T-helper 17 cell (primary cell): Measurements from ENCODE around the gene DEFB116. TPM values are rescaled to one million over a fixed set of nuclear protein-coding genes. Genes with fewer than 3 reads are reported as not detected.
"Not testable (repeated sequence)": the region's sequence is repeated elsewhere in the genome, so short reads cannot be mapped to it uniquely, and the experiment has no call there.

ENCODE experiments used
- ATAC-seq: fragments of 150-1000 bp; cut with Tn5 transposase; 2 replicates; pipeline ENCODE4 v1.10.0; 2021; ENCODE audit warnings: mild to moderate bottlenecking, moderate library complexity
- DNase-seq, 3 donors: peaks; one replicate each; pipeline versions ENCODE4 v3.0.0 to v3.0.0-alpha.2; 2020 to 2021
- H3K9me3 ChIP-seq: one replicate; pipeline ENCODE4 v1.7.0; 2013; ENCODE audit warnings: low read length, mild to moderate bottlenecking; ENCODE audit not compliant: control insufficient read depth, poor library complexity, severe bottlenecking
- H3K27ac Mint-ChIP-seq: one replicate; pipeline ENCODE4 v1.8.0; 2022; ENCODE audit warnings: mild to moderate bottlenecking, moderate library complexity, mixed read lengths
- H3K27me3 Mint-ChIP-seq: one replicate; pipeline ENCODE4 v1.8.0; 2022; ENCODE audit warnings: mixed read lengths
- H3K36me3 Mint-ChIP-seq: one replicate; pipeline ENCODE4 v1.8.0; 2022; ENCODE audit warnings: low read depth, mixed read lengths
- H3K4me1 Mint-ChIP-seq: one replicate; pipeline ENCODE4 v1.8.0; 2022; ENCODE audit warnings: mild to moderate bottlenecking, mixed read lengths
- H3K4me3 Mint-ChIP-seq: one replicate; pipeline ENCODE4 v1.8.0; 2022; ENCODE audit warnings: mild to moderate bottlenecking, moderate library complexity, mixed read lengths
- total RNA-seq, 4 donors: library from RNA in 2 of 4; stranded (reverse) in 2 of 4; gene quantifications; one replicate each; pipeline ENCODE4 v1.2.3 and lab custom pipeline; 2022 to 2026

The DEFB116 gene, protein sequence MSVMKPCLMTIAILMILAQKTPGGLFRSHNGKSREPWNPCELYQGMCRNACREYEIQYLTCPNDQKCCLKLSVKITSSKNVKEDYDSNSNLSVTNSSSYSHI
- total RNA-seq (not detected), total RNA-seq (lab: John Stamatoyannopoulos, UW) (0 reads per million in 2 donors)

DNA sequence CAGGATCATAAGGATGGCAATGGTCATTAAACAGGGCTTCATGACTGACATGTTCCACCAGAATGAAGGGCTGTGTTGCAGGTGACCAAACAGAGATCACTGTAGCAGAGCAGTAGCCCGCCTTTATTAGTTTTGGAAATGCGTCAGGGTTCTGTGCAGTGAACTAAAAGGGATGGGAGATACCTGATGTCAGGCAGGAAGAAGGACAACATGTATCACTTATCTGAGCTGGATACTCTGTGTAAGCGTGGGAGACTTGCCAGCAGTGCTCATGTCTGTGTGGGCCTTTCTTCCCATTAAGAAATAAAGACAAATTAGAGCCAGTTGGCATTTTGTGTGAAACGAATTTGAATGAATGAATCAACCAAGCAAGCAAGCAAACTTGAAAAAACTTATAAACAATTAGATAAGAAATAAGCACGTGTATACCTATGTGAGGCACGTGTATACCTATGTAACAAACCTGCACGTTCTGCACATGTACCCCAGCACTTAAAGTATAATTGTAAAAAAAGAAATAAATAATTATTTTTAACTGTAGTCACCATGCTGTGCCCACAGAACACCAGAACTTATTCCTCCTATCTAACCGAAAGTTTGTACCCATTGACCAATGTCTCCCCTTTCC lies at the start of gene DEFB116:
TSS of gene DEFB116 (minus strand) at position 51 of the 628 bp plus-strand sequence. CDS start at position 51, 0 bp downstream.
- no peaks in the 10 kb centered on the region for H3K27me3 Mint-ChIP-seq
- peaks cover 2% of the 10 kb centered on the region for H3K9me3 ChIP-seq
- no peak within 1 kb of the TSS for H3K27ac Mint-ChIP-seq
- H3K4me1 Mint-ChIP-seq, result no peaks in the 10 kb centered on the region
- DNase-seq (no peak), ATAC-seq (no peak)
- no peak within 1 kb of the TSS for H3K4me3 Mint-ChIP-seq
- no peaks in the 10 kb centered on the region for H3K36me3 Mint-ChIP-seq

DNA sequence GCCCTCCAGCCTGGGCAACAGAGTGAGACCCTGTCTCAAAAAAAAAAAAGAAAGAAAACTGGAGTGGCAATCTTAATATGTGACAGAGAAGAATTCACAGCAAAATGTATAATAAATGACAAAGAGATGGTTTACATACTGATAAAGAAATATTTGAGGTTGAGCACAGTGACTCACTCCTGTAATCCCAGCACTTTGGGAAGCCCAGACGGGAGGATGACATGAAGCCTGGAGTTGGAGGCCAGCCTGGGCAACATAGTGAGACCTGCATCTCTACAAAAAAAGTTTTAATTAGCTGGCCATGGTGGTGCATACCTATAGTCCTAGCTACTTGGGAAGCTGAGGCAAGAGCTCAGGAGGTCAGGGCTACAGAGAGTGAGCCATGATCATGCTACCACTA lies 47.6 kb upstream of the DEFB116 start:
- no peaks in the 10 kb centered on the region for H3K9me3 ChIP-seq
- Mint-ChIP-seq H3K27me3 (peaks cover 17% of the 10 kb centered on the region), H3K36me3 (peaks cover 2% of the 10 kb centered on the region), H3K4me3 (no peak overlapping the region), H3K27ac (no peak overlapping the region), H3K4me1 (no peaks in the 10 kb centered on the region)
- ATAC-seq (no peak), DNase-seq (no peak)

GRCh38 chr20:31341470-31341869 lies 33.1 kb upstream of the DEFB116 start:
- Mint-ChIP-seq H3K27ac (no peak overlapping the region), H3K27me3 (peaks cover 8% of the 10 kb centered on the region), H3K4me3 (no peak overlapping the region), H3K4me1 (no peaks in the 10 kb centered on the region), H3K36me3 (no peaks in the 10 kb centered on the region)
- H3K9me3 ChIP-seq, result no peaks in the 10 kb centered on the region
- ATAC-seq (no peak), DNase-seq (no peak)

DNA sequence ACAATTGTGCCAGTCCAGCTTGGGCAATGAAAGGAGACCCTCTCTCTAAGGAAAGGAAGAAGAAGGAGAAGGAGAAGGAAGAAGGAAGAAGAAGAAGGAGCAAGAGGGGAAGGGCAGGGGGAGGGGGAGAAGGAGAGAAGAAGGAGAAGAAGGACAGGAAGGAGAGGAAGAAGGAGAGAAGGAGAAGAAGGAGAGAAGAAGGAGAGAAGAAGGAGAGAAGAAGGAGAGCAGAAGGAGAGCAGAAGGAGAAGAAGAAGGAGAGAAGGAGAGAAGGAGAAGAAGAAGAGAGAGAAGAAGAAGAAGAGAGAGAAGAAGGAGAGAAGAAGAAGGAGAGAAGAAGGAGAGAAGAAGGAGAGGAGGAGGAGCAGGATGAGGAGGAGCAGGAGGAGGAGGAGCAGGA lies 22.5 kb upstream of the DEFB116 start:
- Mint-ChIP-seq H3K4me3 (no peak overlapping the region), H3K27ac (no peak overlapping the region), H3K4me1 (no peaks in the 10 kb centered on the region), H3K36me3 (no peaks in the 10 kb centered on the region), H3K27me3 (no peaks in the 10 kb centered on the region)
- ATAC-seq, result no peak
- no peaks in the 10 kb centered on the region for H3K9me3 ChIP-seq
- DNase-seq, result no peak

DNA sequence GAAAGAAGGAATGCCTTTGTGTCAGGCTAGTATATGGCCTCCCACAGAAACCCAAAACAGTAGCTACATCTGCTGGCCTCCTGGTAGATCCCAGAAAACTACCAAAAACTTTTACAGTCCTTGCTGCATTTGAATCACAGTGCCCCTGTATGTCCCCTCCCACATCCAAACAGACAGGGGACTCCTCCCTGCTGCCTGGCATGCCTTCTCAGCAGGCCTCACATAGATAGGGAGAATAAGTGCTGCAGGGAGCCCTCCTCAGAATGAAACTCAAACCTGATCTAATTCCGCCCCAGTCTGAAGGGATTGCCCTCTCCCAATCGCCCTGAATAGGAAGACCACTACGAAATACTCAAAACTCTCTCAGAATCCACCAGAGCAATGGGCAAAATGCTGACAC lies 14.1 kb upstream of the DEFB116 start:
- ATAC-seq, result no peak
- no peak overlapping the region for H3K27ac Mint-ChIP-seq
- H3K4me3 Mint-ChIP-seq, result no peak overlapping the region
- no peak for DNase-seq
- H3K9me3 ChIP-seq, result no peaks in the 10 kb centered on the region
- H3K27me3 Mint-ChIP-seq, result no peaks in the 10 kb centered on the region
- no peaks in the 10 kb centered on the region for H3K4me1 Mint-ChIP-seq
- peaks cover 3% of the 10 kb centered on the region for H3K36me3 Mint-ChIP-seq

GRCh38 chr20:31284964-31285363 lies 23.4 kb downstream of the DEFB116 start:
- H3K36me3 Mint-ChIP-seq, H3K9me3 ChIP-seq, H3K27me3 Mint-ChIP-seq, H3K4me3 Mint-ChIP-seq, ATAC-seq, DNase-seq, H3K4me1 Mint-ChIP-seq, H3K27ac Mint-ChIP-seq: not testable (repeated sequence)

DNA sequence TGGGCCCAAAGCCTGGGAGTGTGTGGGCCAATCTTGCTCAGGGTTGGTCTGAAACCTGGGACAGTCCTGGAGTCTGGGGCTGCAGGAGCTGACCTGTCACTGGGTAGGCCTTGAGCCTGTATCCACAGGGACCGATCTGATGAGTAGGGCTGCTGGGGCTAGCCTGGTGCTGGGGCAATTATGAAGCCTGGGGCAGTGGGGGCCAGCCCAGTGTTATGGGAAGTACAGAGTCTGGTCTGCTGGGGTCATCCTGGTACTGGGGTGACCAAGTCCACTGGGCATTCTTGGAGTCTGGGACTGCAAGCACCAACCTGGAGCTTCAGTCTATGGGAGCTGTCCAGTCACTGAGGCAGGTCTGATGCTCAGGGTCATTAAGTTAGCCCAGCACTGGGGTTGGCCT lies 30.2 kb downstream of the DEFB116 start:
- Mint-ChIP-seq H3K27me3 (no peaks in the 10 kb centered on the region), H3K4me1 (no peaks in the 10 kb centered on the region), H3K4me3 (no peak overlapping the region)

GRCh38 chr20:31274441-31274840 lies 33.9 kb downstream of the DEFB116 start:
- no peaks in the 10 kb centered on the region for H3K36me3 Mint-ChIP-seq

More for the DNA sequence above, 30.2 kb downstream of the DEFB116 start:
- no peak for DNase-seq
- ATAC-seq, result no peak
- no peaks in the 10 kb centered on the region for H3K36me3 Mint-ChIP-seq
- H3K27ac Mint-ChIP-seq, result no peak overlapping the region
- no peaks in the 10 kb centered on the region for H3K9me3 ChIP-seq

DNA sequence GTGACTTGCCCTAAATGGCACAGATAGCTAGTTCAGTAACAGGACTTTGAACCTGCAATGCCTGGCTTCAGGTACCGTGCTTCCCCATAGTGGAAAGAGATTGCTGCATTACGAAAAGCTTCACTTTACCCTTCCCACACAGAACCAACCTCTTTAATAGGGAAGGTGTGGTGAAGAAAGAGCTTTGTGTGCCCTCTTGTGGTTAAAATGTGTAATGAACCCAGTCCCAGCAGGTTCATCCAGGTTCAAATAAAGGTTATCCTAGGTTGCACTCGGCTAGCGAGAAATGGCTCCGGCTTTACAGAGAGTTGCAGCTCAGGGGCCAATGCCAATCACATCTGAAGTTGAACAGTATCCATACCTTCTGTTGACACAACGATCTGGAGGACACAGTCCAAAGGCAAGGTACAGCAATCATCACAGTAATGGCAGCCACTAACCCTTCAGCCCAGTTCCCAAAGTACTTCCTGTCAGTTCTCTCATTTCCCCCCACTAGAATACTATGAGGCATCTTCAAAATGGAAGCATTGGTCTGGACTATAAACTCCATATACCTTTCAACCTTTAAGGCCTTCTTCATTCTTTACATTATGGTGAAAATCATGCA lies 48.0 kb downstream of the DEFB116 start:
- DNase-seq, result no peak
- Mint-ChIP-seq H3K36me3 (no peaks in the 10 kb centered on the region), H3K4me3 (no peak overlapping the region), H3K4me1 (no peaks in the 10 kb centered on the region), H3K27me3 (no peaks in the 10 kb centered on the region), H3K27ac (no peak overlapping the region)
- H3K9me3 ChIP-seq, result peaks cover 3% of the 10 kb centered on the region
- no peak for ATAC-seq

More at GRCh38 chr20:31274441-31274840, 33.9 kb downstream of the DEFB116 start:
- peaks cover 4% of the 10 kb centered on the region for H3K9me3 ChIP-seq
- no peak overlapping the region for H3K27ac Mint-ChIP-seq
- ATAC-seq, result no peak
- no peaks in the 10 kb centered on the region for H3K4me1 Mint-ChIP-seq
- H3K4me3 Mint-ChIP-seq, result no peak overlapping the region
- DNase-seq, result no peak
- H3K27me3 Mint-ChIP-seq, result no peaks in the 10 kb centered on the region

DNA sequence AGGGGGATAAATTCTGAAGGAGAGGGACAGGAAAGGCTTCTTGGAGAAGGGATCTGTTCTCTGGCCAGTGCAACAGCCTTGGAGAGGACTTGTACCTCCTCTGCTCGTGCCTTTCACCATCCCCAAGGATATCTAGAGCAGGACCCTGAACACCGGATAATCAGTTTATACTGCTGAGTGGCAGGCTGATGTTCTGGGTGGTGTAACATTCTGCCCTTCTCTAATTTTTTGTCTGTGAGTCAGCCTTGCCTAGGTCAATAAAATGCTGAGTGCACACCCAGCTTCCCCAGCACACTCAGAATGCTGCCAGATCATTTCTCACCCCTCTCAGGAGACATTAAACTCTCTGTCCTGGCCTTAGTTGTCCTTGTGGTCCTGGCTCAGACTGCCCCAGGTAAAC lies 51.0 kb downstream of the DEFB116 start, which contains the start of gene DEFB115:
TSS of gene DEFB115 (plus strand) at position 301 of the 400 bp plus-strand sequence. CDS start at position 301, 0 bp downstream.
- Mint-ChIP-seq H3K27me3 (no peaks in the 10 kb centered on the region), H3K27ac (no peak within 1 kb of the TSS), H3K4me3 (no peak within 1 kb of the TSS), H3K36me3 (no peaks in the 10 kb centered on the region), H3K4me1 (no peaks in the 10 kb centered on the region)
- ATAC-seq, result no peak
- DNase-seq, result no peak
- H3K9me3 ChIP-seq, result peaks cover 3% of the 10 kb centered on the region

- ATAC-seq (no peak), DNase-seq (no peak)
- H3K36me3 Mint-ChIP-seq, result no peaks in the 10 kb centered on the region
- no peak overlapping the region for H3K27ac Mint-ChIP-seq
- no peak overlapping the region for H3K4me3 Mint-ChIP-seq
- peaks cover 3% of the 10 kb centered on the region for H3K9me3 ChIP-seq
- H3K27me3 Mint-ChIP-seq, result no peaks in the 10 kb centered on the region
- H3K4me1 Mint-ChIP-seq, result no peaks in the 10 kb centered on the region
Measured at GRCh38 chr20:31256959-31257358, 51.4 kb downstream of the DEFB116 start.
